Erythroblast (primary cell): Measurements from ENCODE around the gene WIPF3.

Source experiments
- GATA1 ChIP-seq: IDR thresholded peaks from 2 replicates; pipeline ENCODE4 v1.6.1; 2011; ENCODE audit warnings: low read depth, mild to moderate bottlenecking, control low read depth, low read length, moderate library complexity
- POLR2A ChIP-seq: IDR thresholded peaks from 2 replicates; pipeline ENCODE4 v1.6.1; 2011; ENCODE audit warnings: mild to moderate bottlenecking, low read length

DNA sequence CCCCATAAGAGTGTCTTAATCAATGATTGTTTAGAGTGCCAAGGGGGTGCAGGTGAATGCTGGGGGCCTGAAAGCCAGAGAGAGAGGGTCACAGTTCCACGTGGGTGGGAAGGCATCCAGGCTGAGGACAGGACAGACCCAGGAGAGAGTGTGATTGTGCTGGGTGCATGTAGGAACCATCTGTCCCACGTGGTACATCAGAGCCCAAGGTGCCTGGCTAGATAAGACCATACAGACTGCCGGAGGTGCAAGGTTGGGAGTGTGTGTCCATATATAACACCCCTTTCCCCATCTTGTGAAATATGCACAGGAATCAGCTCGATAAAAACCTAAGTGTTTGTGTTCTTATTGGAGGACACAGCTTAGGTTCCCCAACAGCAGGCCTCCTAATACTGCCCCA, 85.5 kb downstream of the WIPF3 start:
- TF ChIP-seq POLR2A = no peak
- no peak for TF ChIP-seq GATA1
